Epithelial cell of proximal tubule (primary cell): Measurements from ENCODE around the gene IFIT2. TPM values are rescaled to one million over a fixed set of nuclear protein-coding genes. Genes with fewer than 3 reads are reported as not detected.

Experiments
- DNase-seq: peaks from one replicate; pipeline ENCODE4 v3.0.0-alpha.2; 2011; ENCODE audit warnings: low read depth
- H3K4me3 ChIP-seq: 2 replicates; pipeline ENCODE4 v1.5.1; 2011; ENCODE audit warnings: low read depth, mild to moderate bottlenecking, low read length
- CTCF ChIP-seq: conservative IDR thresholded peaks from 2 replicates; pipeline ENCODE4 v1.5.1; 2012; ENCODE audit warnings: low read depth, mild to moderate bottlenecking, low read length
- total RNA-seq: library from RNA; depleted of rRNA; stranded (reverse); fragments of >200 nt; gene quantifications from 2 replicates; pipeline ENCODE4 v1.2.3, GENCODE V29; 2015

IFIT2 gene
- total RNA-seq, 1 donor from 2014 or later: 2.2 TPM

GRCh38 chr10:89258881-89259280 lies 43.0 kb upstream of the IFIT2 start:
- DNase-seq: no peak
- H3K4me3 ChIP-seq: no peak overlapping the region
- no peak for TF ChIP-seq CTCF

DNA sequence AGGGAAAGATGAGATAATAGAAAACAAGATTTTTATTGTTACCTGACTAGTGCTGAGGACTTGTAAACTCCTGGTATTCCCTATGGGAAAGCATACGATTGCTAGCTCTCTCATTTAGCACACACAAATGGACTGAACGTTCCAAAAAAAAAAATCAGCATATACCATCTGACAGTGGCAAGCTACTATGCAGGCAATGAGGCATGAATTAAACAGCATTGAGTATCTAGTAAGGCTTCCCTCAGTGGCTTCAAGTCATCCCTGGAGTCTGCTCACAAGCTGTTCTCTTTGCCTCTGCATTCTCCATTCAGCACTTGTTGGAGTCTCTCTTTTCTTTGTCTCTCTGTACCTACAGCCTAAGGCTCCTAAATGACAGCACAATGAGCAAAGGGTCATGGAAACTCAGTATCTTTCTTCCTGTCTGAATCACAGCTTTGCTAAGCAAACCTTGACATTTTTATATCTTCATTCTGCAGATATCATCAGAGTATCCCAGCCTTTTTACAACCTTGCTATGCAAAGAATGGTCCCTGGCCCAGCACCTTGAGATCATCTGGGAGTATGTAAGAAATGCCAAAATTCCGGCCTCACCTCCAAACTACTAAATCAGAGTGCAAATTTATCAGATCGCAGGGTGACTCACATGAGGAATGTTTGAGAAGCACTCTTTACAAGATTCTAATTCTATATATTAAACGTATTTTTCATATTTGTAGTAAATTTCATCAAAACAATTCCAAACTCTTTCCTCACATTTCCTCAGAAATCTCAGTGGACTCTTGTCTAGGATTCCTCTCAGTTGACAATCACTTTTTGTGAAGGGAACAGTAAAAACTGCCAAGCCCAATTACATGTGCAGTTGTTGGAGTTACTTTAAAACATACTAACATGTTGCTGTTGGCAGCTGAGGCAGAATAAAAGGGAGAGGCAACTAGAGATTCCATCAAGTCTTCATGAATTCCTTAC lies 39.5 kb upstream of the IFIT2 start:
- no peak for TF ChIP-seq CTCF
- no peak for DNase-seq
- no peak overlapping the region for H3K4me3 ChIP-seq

DNA sequence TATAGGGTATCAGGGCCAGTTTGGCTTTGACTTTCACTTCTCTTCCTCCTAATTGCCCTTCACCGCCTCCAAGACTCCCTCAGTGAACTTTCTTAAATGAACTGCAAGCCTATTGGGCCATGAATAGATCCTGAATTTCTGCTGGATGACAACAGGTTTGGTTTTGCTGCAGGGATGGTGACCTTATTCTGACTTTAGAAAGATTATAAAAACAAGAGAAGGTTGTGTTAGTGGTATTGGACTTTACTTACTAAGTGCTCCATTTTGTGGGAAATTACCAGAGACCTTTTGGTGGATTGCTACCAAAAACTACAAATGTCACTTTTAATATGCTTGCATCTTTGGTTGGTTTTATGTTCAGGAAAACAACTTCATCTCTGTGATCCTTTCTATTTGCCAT lies 38.8 kb upstream of the IFIT2 start:
- no peak for DNase-seq
- no peak overlapping the region for H3K4me3 ChIP-seq
- TF ChIP-seq CTCF: no peak

- no peak overlapping the region for H3K4me3 ChIP-seq
- DNase-seq: no peak
- TF ChIP-seq CTCF: no peak
Observed at GRCh38 chr10:89263531-89263930, 38.3 kb upstream of the IFIT2 start.

- DNase-seq: no peak
- H3K4me3 ChIP-seq: no peak overlapping the region
- TF ChIP-seq CTCF: no peak
Observed at GRCh38 chr10:89266721-89267453, 35.0 kb upstream of the IFIT2 start.

DNA sequence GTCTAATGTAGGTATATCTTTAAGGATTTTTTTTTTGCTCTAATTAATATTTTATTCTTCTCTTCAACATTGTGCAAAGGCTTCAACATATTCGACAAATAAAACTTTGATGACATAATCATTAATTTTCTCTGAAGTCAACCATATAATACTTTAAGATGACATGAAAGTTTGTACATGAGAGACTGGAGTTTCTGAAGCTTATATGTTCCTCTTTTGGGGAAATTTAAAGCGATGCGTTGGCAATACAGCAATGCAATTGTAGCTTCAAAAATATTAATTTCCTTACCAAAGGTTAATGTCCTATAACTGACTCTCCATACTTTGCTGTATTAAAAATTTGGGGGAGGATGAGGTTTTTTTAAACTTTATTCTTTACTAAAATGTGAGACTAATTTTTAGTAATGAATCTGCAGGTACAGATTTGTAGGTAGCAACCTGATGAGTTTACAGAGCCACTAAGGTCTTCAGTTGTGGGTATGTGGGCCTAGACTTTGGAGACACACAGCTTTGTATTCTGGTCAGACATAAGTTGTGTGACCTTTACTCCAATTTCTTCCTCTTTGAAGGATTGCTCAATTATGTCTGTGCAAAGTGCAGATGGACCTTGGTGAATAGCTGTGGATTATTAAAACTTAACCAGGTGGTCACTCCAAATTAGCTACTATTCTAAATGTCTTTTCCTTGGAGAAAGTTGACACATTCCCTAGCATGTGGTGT lies 32.3 kb upstream of the IFIT2 start:
- H3K4me3 ChIP-seq: no peak overlapping the region
- no peak for TF ChIP-seq CTCF
- DNase-seq: no peak
